OCI-M1 (cell line): ENCODE results near the gene NT5C2.
A peak's percentile ranks its signal among the peaks of the same experiment; 100 is the strongest.
"Not testable (repeated sequence)": the region's sequence is repeated elsewhere in the genome, so short reads cannot be mapped to it uniquely, and the experiment has no call there.

Experiments used
- DNase-seq: peaks from one replicate; lab custom pipeline; 2025; lab: John Stamatoyannopoulos, UW

NT5C2 gene

GRCh38 chr10:103083977-103084320, 109.1 kb downstream of the NT5C2 start:
- no peak for DNase-seq

- no peak for DNase-seq
Observed at GRCh38 chr10:103083266-103083976, 109.7 kb downstream of the NT5C2 start.

- DNase-seq, result peak; percentile 57
Observed at GRCh38 chr10:103082683-103083082, 110.4 kb downstream of the NT5C2 start.

GRCh38 chr10:103080891-103081581, 112.0 kb downstream of the NT5C2 start:
- DNase-seq, result peak; percentile 16

- DNase-seq, result no peak
Observed at GRCh38 chr10:103079946-103080345, 113.1 kb downstream of the NT5C2 start.

- DNase-seq, result no peak
Observed at GRCh38 chr10:103079100-103079499, 114.0 kb downstream of the NT5C2 start.

- DNase-seq, result no peak
Observed at GRCh38 chr10:103078676-103079075, 114.4 kb downstream of the NT5C2 start.

- no peak for DNase-seq
Observed at GRCh38 chr10:103078309-103078615, 114.8 kb downstream of the NT5C2 start.

GRCh38 chr10:103077491-103078308, 115.4 kb downstream of the NT5C2 start:
- DNase-seq, result no peak

GRCh38 chr10:103077020-103077419, 116.1 kb downstream of the NT5C2 start:
- DNase-seq, result no peak

- DNase-seq, result no peak
Observed at GRCh38 chr10:103072891-103073290, 120.2 kb downstream of the NT5C2 start.

- no peak for DNase-seq
Observed at GRCh38 chr10:103072276-103072675, 120.8 kb downstream of the NT5C2 start.

GRCh38 chr10:103069453-103070331, 123.4 kb downstream of the NT5C2 start:
- peak; percentile 76 for DNase-seq

GRCh38 chr10:103067956-103068355, 125.1 kb downstream of the NT5C2 start:
- DNase-seq, result no peak

GRCh38 chr10:103067484-103067883, 125.6 kb downstream of the NT5C2 start:
- no peak for DNase-seq

- not testable (repeated sequence) for DNase-seq
Observed at GRCh38 chr10:103067099-103067477, 126.0 kb downstream of the NT5C2 start.

GRCh38 chr10:103066141-103067098, 126.7 kb downstream of the NT5C2 start:
- DNase-seq, result no peak

- DNase-seq, result no peak
Observed at GRCh38 chr10:103064956-103065355, 128.1 kb downstream of the NT5C2 start.

- DNase-seq, result peak; percentile 12
Observed at GRCh38 chr10:103062854-103063590, 130.1 kb downstream of the NT5C2 start.

- DNase-seq, result no peak
Observed at GRCh38 chr10:103060575-103060974, 132.5 kb downstream of the NT5C2 start.
